GM18909 (cell line): ENCODE results near the gene MED13L.

ENCODE experiments used
- ATAC-seq: cut with Tn5 transposase; IDR thresholded peaks from one replicate; pipeline ENCODE4 v1.9.1; 2021; ENCODE audit warnings: mild to moderate bottlenecking; ENCODE audit not compliant: unreplicated experiment, poor library complexity

Gene MED13L

GRCh38 chr12:116106870-116107269 lies 170.6 kb downstream of the MED13L start:
- no peak for ATAC-seq

GRCh38 chr12:116104167-116104767 lies 173.2 kb downstream of the MED13L start:
- no peak for ATAC-seq

GRCh38 chr12:116101991-116102390 lies 175.5 kb downstream of the MED13L start:
- ATAC-seq: no peak

GRCh38 chr12:116099652-116100432 lies 177.7 kb downstream of the MED13L start:
- ATAC-seq: no peak

GRCh38 chr12:116096874-116097273 lies 180.6 kb downstream of the MED13L start:
- no peak for ATAC-seq

- ATAC-seq: no peak
These were observed 183.0 kb downstream of the MED13L start for GRCh38 chr12:116094475-116094874.

- no peak for ATAC-seq
These were observed 183.6 kb downstream of the MED13L start for GRCh38 chr12:116093915-116094314.

- ATAC-seq: no peak
These were observed 184.7 kb downstream of the MED13L start for GRCh38 chr12:116092776-116093175.

GRCh38 chr12:116092162-116092561 lies 185.3 kb downstream of the MED13L start:
- ATAC-seq: no peak

GRCh38 chr12:116091579-116091978 lies 185.9 kb downstream of the MED13L start:
- ATAC-seq: no peak

GRCh38 chr12:116090516-116090915 lies 187.0 kb downstream of the MED13L start:
- no peak for ATAC-seq

- ATAC-seq: no peak
These were observed 188.4 kb downstream of the MED13L start for GRCh38 chr12:116089080-116089479.

- ATAC-seq: no peak
These were observed 189.5 kb downstream of the MED13L start for GRCh38 chr12:116087962-116088361.

- no peak for ATAC-seq
These were observed 190.1 kb downstream of the MED13L start for GRCh38 chr12:116087399-116087798.

GRCh38 chr12:116080415-116080814 lies 197.1 kb downstream of the MED13L start:
- no peak for ATAC-seq

- ATAC-seq: no peak
These were observed 199.1 kb downstream of the MED13L start for GRCh38 chr12:116078396-116078795.

GRCh38 chr12:116077431-116077830 lies 200.1 kb downstream of the MED13L start:
- no peak for ATAC-seq

GRCh38 chr12:116076399-116076798 lies 201.1 kb downstream of the MED13L start:
- no peak for ATAC-seq

GRCh38 chr12:116074686-116075085 lies 202.8 kb downstream of the MED13L start:
- no peak for ATAC-seq

GRCh38 chr12:116071555-116072230 lies 205.8 kb downstream of the MED13L start:
- ATAC-seq: no peak

GRCh38 chr12:116070444-116070843 lies 207.0 kb downstream of the MED13L start:
- ATAC-seq: no peak
